ENCODE data around the gene EHBP1L1.

DNA sequence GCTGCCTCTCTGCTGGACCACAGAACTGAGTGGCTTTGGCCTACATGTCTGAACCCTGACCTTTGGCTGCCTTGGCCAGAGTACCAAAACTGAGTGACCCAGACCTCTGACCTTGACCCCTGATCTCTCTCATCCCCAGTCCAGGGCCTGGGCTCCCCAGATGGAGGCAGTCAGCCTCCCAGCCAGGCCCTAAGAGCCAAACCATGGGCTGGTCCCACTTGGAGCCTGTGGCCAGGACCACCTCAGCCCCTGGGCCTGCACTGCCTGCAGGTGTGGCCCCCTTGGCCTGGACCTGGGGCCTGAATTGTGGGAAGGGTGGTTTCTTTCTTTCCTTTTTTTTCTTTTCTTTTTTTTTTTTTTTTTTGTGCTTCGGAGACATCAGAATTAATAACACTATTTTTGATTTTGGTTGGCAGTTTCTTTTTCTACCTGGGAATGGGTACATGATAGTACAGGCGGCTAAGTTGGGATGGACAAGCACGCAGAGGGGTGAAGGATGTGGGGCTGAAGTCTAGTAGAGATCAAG is 61.2 kb downstream of the EHBP1L1 start:
- TF ChIP-seq, protein P1, sequence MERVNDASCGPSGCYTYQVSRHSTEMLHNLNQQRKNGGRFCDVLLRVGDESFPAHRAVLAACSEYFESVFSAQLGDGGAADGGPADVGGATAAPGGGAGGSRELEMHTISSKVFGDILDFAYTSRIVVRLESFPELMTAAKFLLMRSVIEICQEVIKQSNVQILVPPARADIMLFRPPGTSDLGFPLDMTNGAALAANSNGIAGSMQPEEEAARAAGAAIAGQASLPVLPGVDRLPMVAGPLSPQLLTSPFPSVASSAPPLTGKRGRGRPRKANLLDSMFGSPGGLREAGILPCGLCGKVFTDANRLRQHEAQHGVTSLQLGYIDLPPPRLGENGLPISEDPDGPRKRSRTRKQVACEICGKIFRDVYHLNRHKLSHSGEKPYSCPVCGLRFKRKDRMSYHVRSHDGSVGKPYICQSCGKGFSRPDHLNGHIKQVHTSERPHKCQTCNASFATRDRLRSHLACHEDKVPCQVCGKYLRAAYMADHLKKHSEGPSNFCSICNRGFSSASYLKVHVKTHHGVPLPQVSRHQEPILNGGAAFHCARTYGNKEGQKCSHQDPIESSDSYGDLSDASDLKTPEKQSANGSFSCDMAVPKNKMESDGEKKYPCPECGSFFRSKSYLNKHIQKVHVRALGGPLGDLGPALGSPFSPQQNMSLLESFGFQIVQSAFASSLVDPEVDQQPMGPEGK (CRISPR knock-in tag; IDR thresholded peaks at IDR 0.05; ENCODE audit: borderline replicate concordance) = no peak
- TF ChIP-seq, protein P2, sequence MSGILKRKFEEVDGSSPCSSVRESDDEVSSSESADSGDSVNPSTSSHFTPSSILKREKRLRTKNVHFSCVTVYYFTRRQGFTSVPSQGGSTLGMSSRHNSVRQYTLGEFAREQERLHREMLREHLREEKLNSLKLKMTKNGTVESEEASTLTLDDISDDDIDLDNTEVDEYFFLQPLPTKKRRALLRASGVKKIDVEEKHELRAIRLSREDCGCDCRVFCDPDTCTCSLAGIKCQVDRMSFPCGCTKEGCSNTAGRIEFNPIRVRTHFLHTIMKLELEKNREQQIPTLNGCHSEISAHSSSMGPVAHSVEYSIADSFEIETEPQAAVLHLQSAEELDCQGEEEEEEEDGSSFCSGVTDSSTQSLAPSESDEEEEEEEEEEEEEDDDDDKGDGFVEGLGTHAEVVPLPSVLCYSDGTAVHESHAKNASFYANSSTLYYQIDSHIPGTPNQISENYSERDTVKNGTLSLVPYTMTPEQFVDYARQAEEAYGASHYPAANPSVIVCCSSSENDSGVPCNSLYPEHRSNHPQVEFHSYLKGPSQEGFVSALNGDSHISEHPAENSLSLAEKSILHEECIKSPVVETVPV (CRISPR knock-in tag; IDR thresholded peaks at IDR 0.05) = no peak
